ENCODE data around the gene USP7.

DNA sequence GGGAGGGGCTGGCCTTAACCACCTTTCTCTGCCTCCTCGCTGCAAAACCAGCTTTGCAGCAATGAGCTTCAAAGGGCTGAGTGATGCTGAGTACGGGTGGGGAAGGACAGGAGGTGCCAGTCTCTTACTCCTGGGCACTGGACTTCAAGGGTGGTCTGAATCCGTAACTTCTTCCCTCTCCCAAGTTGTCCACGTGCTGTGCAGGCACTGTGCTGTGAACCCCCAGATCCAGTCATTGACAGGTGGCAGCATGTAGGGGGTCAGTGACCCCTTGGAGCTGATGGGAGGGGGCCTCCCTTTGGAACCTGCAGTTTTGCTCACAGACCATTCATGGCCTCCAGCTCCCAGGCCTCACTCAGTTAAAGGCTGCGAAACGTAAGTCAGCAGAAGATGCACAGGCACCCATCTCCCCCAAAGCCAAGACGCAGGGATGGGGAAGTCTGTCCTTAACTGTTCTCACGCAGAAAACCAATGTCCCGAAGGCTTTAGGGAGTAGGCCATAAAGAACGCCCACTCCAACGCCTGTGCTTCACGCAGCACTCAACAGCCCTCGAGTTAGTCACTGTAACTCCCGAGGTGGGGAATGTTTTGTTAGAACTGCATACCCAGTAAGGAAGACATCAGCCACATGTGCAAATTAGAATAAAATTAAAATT, 73.7 kb downstream of the USP7 start:
- no peak for TF ChIP-seq GABPA (IDR thresholded peaks at IDR 0.05; ENCODE audit: low read depth)
- TF ChIP-seq, protein P1, sequence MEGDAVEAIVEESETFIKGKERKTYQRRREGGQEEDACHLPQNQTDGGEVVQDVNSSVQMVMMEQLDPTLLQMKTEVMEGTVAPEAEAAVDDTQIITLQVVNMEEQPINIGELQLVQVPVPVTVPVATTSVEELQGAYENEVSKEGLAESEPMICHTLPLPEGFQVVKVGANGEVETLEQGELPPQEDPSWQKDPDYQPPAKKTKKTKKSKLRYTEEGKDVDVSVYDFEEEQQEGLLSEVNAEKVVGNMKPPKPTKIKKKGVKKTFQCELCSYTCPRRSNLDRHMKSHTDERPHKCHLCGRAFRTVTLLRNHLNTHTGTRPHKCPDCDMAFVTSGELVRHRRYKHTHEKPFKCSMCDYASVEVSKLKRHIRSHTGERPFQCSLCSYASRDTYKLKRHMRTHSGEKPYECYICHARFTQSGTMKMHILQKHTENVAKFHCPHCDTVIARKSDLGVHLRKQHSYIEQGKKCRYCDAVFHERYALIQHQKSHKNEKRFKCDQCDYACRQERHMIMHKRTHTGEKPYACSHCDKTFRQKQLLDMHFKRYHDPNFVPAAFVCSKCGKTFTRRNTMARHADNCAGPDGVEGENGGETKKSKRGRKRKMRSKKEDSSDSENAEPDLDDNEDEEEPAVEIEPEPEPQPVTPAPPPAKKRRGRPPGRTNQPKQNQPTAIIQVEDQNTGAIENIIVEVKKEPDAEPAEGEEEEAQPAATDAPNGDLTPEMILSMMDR (IDR thresholded peaks at IDR 0.05), result no peak
- no peak for TF ChIP-seq MEF2A (IDR thresholded peaks at IDR 0.05; ENCODE audit: borderline replicate concordance, low read depth)
- TF ChIP-seq GATA2 (CRISPR knock-in tag; IDR thresholded peaks at IDR 0.05), result no peak
- TF ChIP-seq FOXM1 (IDR thresholded peaks at IDR 0.05; ENCODE audit: low read depth), result no peak
- TF ChIP-seq, protein P2, sequence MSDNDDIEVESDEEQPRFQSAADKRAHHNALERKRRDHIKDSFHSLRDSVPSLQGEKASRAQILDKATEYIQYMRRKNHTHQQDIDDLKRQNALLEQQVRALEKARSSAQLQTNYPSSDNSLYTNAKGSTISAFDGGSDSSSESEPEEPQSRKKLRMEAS (IDR thresholded peaks at IDR 0.05; ENCODE audit: low read depth), result no peak
- TF ChIP-seq CHD2 (IDR thresholded peaks at IDR 0.05; ENCODE audit: low read length, partially characterized antibody), result no peak
- TF ChIP-seq EZH2phosphoT487 (IDR thresholded peaks at IDR 0.05; ENCODE audit: borderline replicate concordance, low read depth), result no peak
- TF ChIP-seq TAF1 (IDR thresholded peaks at IDR 0.05; ENCODE audit: borderline replicate concordance, low read depth, low read length), result no peak
- no peak for TF ChIP-seq EP300 (IDR thresholded peaks at IDR 0.05; ENCODE audit: borderline replicate concordance in 1 of 2, low read depth in 1 of 2, low read length in 1 of 2)
- TF ChIP-seq POLR2AphosphoS5 (IDR thresholded peaks at IDR 0.05; ENCODE audit: low read depth, low read length), result no peak
- TF ChIP-seq ELF1 (IDR thresholded peaks at IDR 0.05), result no peak
- TF ChIP-seq, protein P3, sequence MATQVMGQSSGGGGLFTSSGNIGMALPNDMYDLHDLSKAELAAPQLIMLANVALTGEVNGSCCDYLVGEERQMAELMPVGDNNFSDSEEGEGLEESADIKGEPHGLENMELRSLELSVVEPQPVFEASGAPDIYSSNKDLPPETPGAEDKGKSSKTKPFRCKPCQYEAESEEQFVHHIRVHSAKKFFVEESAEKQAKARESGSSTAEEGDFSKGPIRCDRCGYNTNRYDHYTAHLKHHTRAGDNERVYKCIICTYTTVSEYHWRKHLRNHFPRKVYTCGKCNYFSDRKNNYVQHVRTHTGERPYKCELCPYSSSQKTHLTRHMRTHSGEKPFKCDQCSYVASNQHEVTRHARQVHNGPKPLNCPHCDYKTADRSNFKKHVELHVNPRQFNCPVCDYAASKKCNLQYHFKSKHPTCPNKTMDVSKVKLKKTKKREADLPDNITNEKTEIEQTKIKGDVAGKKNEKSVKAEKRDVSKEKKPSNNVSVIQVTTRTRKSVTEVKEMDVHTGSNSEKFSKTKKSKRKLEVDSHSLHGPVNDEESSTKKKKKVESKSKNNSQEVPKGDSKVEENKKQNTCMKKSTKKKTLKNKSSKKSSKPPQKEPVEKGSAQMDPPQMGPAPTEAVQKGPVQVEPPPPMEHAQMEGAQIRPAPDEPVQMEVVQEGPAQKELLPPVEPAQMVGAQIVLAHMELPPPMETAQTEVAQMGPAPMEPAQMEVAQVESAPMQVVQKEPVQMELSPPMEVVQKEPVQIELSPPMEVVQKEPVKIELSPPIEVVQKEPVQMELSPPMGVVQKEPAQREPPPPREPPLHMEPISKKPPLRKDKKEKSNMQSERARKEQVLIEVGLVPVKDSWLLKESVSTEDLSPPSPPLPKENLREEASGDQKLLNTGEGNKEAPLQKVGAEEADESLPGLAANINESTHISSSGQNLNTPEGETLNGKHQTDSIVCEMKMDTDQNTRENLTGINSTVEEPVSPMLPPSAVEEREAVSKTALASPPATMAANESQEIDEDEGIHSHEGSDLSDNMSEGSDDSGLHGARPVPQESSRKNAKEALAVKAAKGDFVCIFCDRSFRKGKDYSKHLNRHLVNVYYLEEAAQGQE (IDR thresholded peaks at IDR 0.05; ENCODE audit: low read depth, low read length), result no peak
